Measurements from ENCODE around the gene MAP1S.
A peak's percentile ranks its signal among the peaks of the same experiment; 100 is the strongest.

The MAP1S gene

GRCh38 chr19:17716309-17716929, 2.9 kb upstream of the MAP1S start:
- no peaks in the 10 kb centered on the region for H3K9me3 Mint-ChIP-seq
- H3K4me3 Mint-ChIP-seq: no peak overlapping the region
- DNase-seq: no peak
- H3K4me1 Mint-ChIP-seq (ENCODE audit: low read depth in 2 of 2): peaks cover 23 to 27% of the 10 kb centered on the region in 2 donors
- H3K27me3 Mint-ChIP-seq: no peaks in the 10 kb centered on the region
- ATAC-seq (replicated peaks): no peak
- H3K36me3 Mint-ChIP-seq (ENCODE audit: insufficient read depth): no peaks in the 10 kb centered on the region
- H3K27ac Mint-ChIP-seq: no peak overlapping the region

GRCh38 chr19:17718550-17718946, 732 bp upstream of the MAP1S start:
- Mint-ChIP-seq H3K36me3 (ENCODE audit: insufficient read depth) (peaks cover 6% of the 10 kb centered on the region), H3K4me3 (peak overlapping the region; percentile 82 to 93), H3K4me1 (ENCODE audit: low read depth in 2 of 2) (peaks cover 29 to 34% of the 10 kb centered on the region in 2 donors), H3K9me3 (no peaks in the 10 kb centered on the region), H3K27me3 (no peaks in the 10 kb centered on the region), H3K27ac (peak overlapping the region; percentile 83 to 92)
- DNase-seq (no peak), ATAC-seq (replicated peaks) (no peak)

- DNase-seq (no peak), ATAC-seq (replicated peaks) (peak; percentile 51)
- H3K9me3 Mint-ChIP-seq: no peaks in the 10 kb centered on the region
- H3K4me1 Mint-ChIP-seq (ENCODE audit: low read depth in 2 of 2): peaks cover 29 to 37% of the 10 kb centered on the region in 2 donors
- H3K36me3 Mint-ChIP-seq (ENCODE audit: insufficient read depth): peaks cover 9% of the 10 kb centered on the region
- H3K27ac Mint-ChIP-seq: peak overlapping the region; percentile 89 to 92
- no peaks in the 10 kb centered on the region for H3K27me3 Mint-ChIP-seq
- peak overlapping the region; percentile 82 to 93 for H3K4me3 Mint-ChIP-seq
Measured at GRCh38 chr19:17719730-17720400, 585 bp downstream of the MAP1S start.

- DNase-seq (no peak), ATAC-seq (replicated peaks) (no peak)
- Mint-ChIP-seq H3K9me3 (no peaks in the 10 kb centered on the region), H3K27me3 (no peaks in the 10 kb centered on the region), H3K4me1 (ENCODE audit: low read depth in 2 of 2) (peaks cover 32 to 41% of the 10 kb centered on the region in 2 donors), H3K4me3 (peak overlapping the region; percentile 82 to 93), H3K27ac (peak overlapping the region; percentile 89 to 92), H3K36me3 (ENCODE audit: insufficient read depth) (peaks cover 12% of the 10 kb centered on the region)
Measured at GRCh38 chr19:17720440-17720839, 1.2 kb downstream of the MAP1S start.

- no peak for DNase-seq
- peak overlapping the region; percentile 82 to 93 for H3K4me3 Mint-ChIP-seq
- no peak for ATAC-seq (replicated peaks)
- peaks cover 15% of the 10 kb centered on the region for H3K36me3 Mint-ChIP-seq (ENCODE audit: insufficient read depth)
- H3K27ac Mint-ChIP-seq: peak overlapping the region; percentile 89 to 92
- H3K27me3 Mint-ChIP-seq: no peaks in the 10 kb centered on the region
- no peaks in the 10 kb centered on the region for H3K9me3 Mint-ChIP-seq
- peaks cover 33 to 41% of the 10 kb centered on the region in 2 donors for H3K4me1 Mint-ChIP-seq (ENCODE audit: low read depth in 2 of 2)
Measured at GRCh38 chr19:17721111-17721628, 1.9 kb downstream of the MAP1S start.

GRCh38 chr19:17721821-17722220, 2.5 kb downstream of the MAP1S start:
- H3K36me3 Mint-ChIP-seq (ENCODE audit: insufficient read depth): peaks cover 19% of the 10 kb centered on the region
- no peaks in the 10 kb centered on the region for H3K9me3 Mint-ChIP-seq
- peak overlapping the region; percentile 82 to 93 for H3K4me3 Mint-ChIP-seq
- peaks cover 33 to 41% of the 10 kb centered on the region in 2 donors for H3K4me1 Mint-ChIP-seq (ENCODE audit: low read depth in 2 of 2)
- no peak for ATAC-seq (replicated peaks)
- H3K27me3 Mint-ChIP-seq: no peaks in the 10 kb centered on the region
- DNase-seq: no peak
- H3K27ac Mint-ChIP-seq: peak overlapping the region; percentile 89 to 92

GRCh38 chr19:17722655-17723240, 3.5 kb downstream of the MAP1S start:
- Mint-ChIP-seq H3K36me3 (ENCODE audit: insufficient read depth) (peaks cover 23% of the 10 kb centered on the region), H3K4me3 (no peak overlapping the region), H3K27me3 (no peaks in the 10 kb centered on the region), H3K27ac (peak overlapping the region in 1 of 2 donors; percentile 38), H3K4me1 (ENCODE audit: low read depth in 2 of 2) (peaks cover 33 to 39% of the 10 kb centered on the region in 2 donors), H3K9me3 (no peaks in the 10 kb centered on the region)
- ATAC-seq (replicated peaks) (no peak), DNase-seq (no peak)

- Mint-ChIP-seq H3K27ac (peak overlapping the region in 1 of 2 donors; percentile 77), H3K36me3 (ENCODE audit: insufficient read depth) (peaks cover 39% of the 10 kb centered on the region), H3K4me1 (ENCODE audit: low read depth in 2 of 2) (peaks cover 26 to 31% of the 10 kb centered on the region in 2 donors), H3K4me3 (no peak overlapping the region), H3K27me3 (no peaks in the 10 kb centered on the region), H3K9me3 (no peaks in the 10 kb centered on the region)
- ATAC-seq (replicated peaks) (no peak), DNase-seq (no peak)
Measured at GRCh38 chr19:17724655-17725054, 5.4 kb downstream of the MAP1S start.

GRCh38 chr19:17725422-17726078, 6.3 kb downstream of the MAP1S start:
- Mint-ChIP-seq H3K27me3 (no peaks in the 10 kb centered on the region), H3K9me3 (no peaks in the 10 kb centered on the region), H3K4me1 (ENCODE audit: low read depth in 2 of 2) (peaks cover 23 to 26% of the 10 kb centered on the region in 2 donors), H3K36me3 (ENCODE audit: insufficient read depth) (peaks cover 47% of the 10 kb centered on the region), H3K27ac (no peak overlapping the region), H3K4me3 (no peak overlapping the region)
- ATAC-seq (replicated peaks) (no peak), DNase-seq (no peak)

GRCh38 chr19:17726136-17726741, 7.0 kb downstream of the MAP1S start:
- Mint-ChIP-seq H3K4me1 (ENCODE audit: low read depth in 2 of 2) (peaks cover 20 to 23% of the 10 kb centered on the region in 2 donors), H3K9me3 (no peaks in the 10 kb centered on the region), H3K36me3 (ENCODE audit: insufficient read depth) (peaks cover 53% of the 10 kb centered on the region), H3K27me3 (no peaks in the 10 kb centered on the region), H3K27ac (no peak overlapping the region), H3K4me3 (no peak overlapping the region)
- DNase-seq (no peak), ATAC-seq (replicated peaks) (no peak)

GRCh38 chr19:17726964-17727773, 7.9 kb downstream of the MAP1S start:
- Mint-ChIP-seq H3K27me3 (no peaks in the 10 kb centered on the region), H3K9me3 (no peaks in the 10 kb centered on the region), H3K4me3 (no peak overlapping the region), H3K27ac (peak overlapping the region in 1 of 2 donors; percentile 44), H3K4me1 (ENCODE audit: low read depth in 2 of 2) (peaks cover 21 to 22% of the 10 kb centered on the region in 2 donors), H3K36me3 (ENCODE audit: insufficient read depth) (peaks cover 62% of the 10 kb centered on the region)
- DNase-seq (no peak), ATAC-seq (replicated peaks) (no peak)

- H3K27ac Mint-ChIP-seq: peak overlapping the region in 1 of 2 donors; percentile 44
- no peaks in the 10 kb centered on the region for H3K9me3 Mint-ChIP-seq
- no peak for DNase-seq
- no peaks in the 10 kb centered on the region for H3K27me3 Mint-ChIP-seq
- ATAC-seq (replicated peaks): no peak
- peaks cover 65% of the 10 kb centered on the region for H3K36me3 Mint-ChIP-seq (ENCODE audit: insufficient read depth)
- H3K4me1 Mint-ChIP-seq (ENCODE audit: low read depth in 2 of 2): peaks cover 21 to 28% of the 10 kb centered on the region in 2 donors
- no peak overlapping the region for H3K4me3 Mint-ChIP-seq
Measured at GRCh38 chr19:17727843-17728242, 8.6 kb downstream of the MAP1S start.
